Measurements from ENCODE around the gene ITGA6.
A peak's percentile ranks its signal among the peaks of the same experiment; 100 is the strongest.

Gene ITGA6

DNA sequence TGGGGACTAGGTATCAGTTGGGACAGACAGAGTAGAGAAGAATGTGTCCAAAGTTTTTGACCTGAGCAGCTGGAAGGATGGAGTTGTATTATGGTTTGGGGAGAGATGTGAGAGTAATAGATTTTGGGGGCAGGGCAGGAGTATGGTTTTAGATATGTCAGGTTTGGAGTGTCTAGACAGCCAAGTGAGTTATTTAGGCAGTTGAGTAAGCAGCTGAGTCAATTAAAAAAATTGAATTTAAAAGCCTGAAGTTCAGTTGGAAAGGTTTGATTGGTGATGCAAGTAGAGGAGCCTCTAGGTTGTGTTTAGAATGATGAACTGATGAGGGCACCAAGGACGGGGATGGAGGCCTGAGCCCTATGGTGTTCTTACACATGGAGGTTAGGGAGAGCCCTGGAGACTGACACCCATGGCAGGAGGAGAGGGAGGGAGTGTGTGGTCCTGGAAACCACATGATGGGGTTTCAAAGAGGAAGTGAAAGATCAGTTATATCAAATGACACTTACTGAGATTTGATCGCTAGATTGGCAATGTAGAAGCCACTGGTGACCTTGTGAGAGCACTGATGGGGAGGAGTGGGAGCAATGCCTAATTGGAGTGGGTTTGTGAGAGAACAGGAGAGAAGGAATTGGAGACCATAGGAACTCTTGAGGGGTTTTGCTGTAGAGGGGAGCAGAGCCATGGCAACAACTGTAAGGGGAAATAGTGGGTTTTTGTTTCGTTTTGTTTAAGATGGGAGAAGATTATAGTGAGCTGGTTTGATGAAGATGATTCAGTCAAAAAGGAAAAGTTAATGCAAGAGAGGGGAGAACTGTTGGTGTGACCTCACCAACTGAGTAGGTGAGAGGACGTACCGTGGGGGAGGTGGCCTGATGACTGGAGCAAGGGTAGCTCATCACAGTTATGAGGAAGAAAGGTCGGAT lies 10.3 kb downstream of the ITGA6 start:
- no peak overlapping the region for H3K27ac ChIP-seq
- no peaks in the 10 kb centered on the region for H3K27me3 ChIP-seq (ENCODE audit: insufficient read depth, low read depth)
- H3K36me3 ChIP-seq (ENCODE audit: insufficient read depth): no peaks in the 10 kb centered on the region
- TF ChIP-seq, protein P1, sequence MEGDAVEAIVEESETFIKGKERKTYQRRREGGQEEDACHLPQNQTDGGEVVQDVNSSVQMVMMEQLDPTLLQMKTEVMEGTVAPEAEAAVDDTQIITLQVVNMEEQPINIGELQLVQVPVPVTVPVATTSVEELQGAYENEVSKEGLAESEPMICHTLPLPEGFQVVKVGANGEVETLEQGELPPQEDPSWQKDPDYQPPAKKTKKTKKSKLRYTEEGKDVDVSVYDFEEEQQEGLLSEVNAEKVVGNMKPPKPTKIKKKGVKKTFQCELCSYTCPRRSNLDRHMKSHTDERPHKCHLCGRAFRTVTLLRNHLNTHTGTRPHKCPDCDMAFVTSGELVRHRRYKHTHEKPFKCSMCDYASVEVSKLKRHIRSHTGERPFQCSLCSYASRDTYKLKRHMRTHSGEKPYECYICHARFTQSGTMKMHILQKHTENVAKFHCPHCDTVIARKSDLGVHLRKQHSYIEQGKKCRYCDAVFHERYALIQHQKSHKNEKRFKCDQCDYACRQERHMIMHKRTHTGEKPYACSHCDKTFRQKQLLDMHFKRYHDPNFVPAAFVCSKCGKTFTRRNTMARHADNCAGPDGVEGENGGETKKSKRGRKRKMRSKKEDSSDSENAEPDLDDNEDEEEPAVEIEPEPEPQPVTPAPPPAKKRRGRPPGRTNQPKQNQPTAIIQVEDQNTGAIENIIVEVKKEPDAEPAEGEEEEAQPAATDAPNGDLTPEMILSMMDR (conservative IDR thresholded peaks at IDR 0.05; ENCODE audit: low read depth, low read length): no peak
- no peak overlapping the region for H2AFZ ChIP-seq (ENCODE audit: low read depth)
- peaks cover 51% of the 10 kb centered on the region for H3K4me1 ChIP-seq (ENCODE audit: low read depth, poor library complexity, severe bottlenecking)
- no peaks in the 10 kb centered on the region; the same call in 1 of the 2 replicates for H4K20me1 ChIP-seq (ENCODE audit: insufficient read depth)
- H3K79me2 ChIP-seq (ENCODE audit: insufficient read depth, low read depth): no peaks in the 10 kb centered on the region
- H3K9ac ChIP-seq: no peak overlapping the region
- no peak overlapping the region for H3K4me3 ChIP-seq (IDR thresholded peaks at IDR 0.05; ENCODE audit: insufficient read depth, low read depth, low read length)
- peak overlapping the region; percentile 14; the same call in 1 of the 2 replicates for H3K4me2 ChIP-seq

DNA sequence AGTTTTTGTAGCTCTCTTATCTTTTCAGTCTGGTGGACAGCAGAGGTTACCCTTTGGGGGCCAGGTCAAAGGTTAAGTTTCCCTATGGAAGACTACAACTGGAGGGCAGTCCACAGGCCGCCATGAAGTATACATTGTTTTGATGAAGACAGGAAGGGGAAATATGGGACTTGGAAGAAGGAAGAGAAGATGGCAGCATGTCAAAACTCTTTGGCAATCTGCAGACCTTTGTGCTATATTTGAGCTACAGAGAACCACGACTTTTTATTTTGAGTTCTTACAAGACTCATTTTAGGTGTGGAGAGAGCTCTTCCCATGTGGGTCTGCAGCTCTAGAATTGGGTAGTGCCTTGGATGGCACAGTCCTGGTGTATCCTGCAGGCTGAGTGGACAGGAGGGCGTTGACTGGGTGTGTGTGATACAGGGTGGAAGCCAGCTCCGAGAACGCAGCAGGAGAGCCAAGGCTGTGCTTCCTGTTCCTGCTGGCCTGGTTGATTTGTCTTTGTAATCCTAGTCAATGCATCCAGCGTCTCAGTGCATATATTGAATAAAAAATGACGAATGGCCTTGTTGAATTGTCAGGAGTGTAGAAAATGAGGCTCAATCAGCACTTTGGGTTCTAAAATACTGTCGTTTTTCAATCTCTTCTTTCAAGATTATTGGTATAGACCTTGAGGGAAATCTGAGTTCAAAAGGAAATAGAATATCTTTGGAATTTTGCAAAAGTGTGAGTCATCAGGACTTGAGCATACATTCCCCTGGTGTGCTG lies 11.5 kb downstream of the ITGA6 start:
- H3K4me2 ChIP-seq: no peak overlapping the region; the same call in 1 of the 2 replicates
- H4K20me1 ChIP-seq (ENCODE audit: insufficient read depth): no peaks in the 10 kb centered on the region; the same call in 1 of the 2 replicates

DNA sequence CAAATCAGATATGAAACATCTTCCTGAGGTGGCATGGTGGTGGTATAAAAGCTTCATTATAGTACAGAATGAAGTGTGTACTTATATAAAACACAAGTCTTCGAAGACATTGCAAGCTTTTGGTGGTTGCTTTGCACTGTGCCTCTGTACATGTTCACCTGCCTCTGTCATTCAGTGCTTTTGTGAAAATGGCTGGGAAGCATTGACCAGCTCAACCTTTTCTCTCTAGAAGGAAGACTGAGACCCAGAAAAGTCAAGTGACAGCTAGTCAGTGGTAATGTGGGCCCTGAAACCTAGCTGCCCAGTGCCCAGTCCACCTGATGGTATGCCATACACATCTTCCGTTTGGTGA lies 12.1 kb downstream of the ITGA6 start:
- Histone ChIP-seq H3K4me2 (peak overlapping the region; percentile 96; the same call in 1 of the 2 replicates), H3K36me3 (ENCODE audit: insufficient read depth) (no peaks in the 10 kb centered on the region), H3K79me2 (ENCODE audit: insufficient read depth, low read depth) (no peaks in the 10 kb centered on the region), H2AFZ (ENCODE audit: low read depth) (no peak overlapping the region), H3K27ac (no peak overlapping the region), H3K27me3 (ENCODE audit: insufficient read depth, low read depth) (no peaks in the 10 kb centered on the region), H4K20me1 (ENCODE audit: insufficient read depth) (no peaks in the 10 kb centered on the region; the same call in 1 of the 2 replicates), H3K4me1 (ENCODE audit: low read depth, poor library complexity, severe bottlenecking) (peaks cover 64% of the 10 kb centered on the region), H3K4me3 (IDR thresholded peaks at IDR 0.05; ENCODE audit: insufficient read depth, low read depth, low read length) (no peak overlapping the region), H3K9ac (no peak overlapping the region)
- TF ChIP-seq, protein P1 (conservative IDR thresholded peaks at IDR 0.05; ENCODE audit: low read depth, low read length): no peak

More for the DNA sequence above, 11.5 kb downstream of the ITGA6 start:
- Histone ChIP-seq H3K9ac (no peak overlapping the region), H3K4me3 (IDR thresholded peaks at IDR 0.05; ENCODE audit: insufficient read depth, low read depth, low read length) (no peak overlapping the region), H3K27me3 (ENCODE audit: insufficient read depth, low read depth) (no peaks in the 10 kb centered on the region), H3K36me3 (ENCODE audit: insufficient read depth) (no peaks in the 10 kb centered on the region), H3K4me1 (ENCODE audit: low read depth, poor library complexity, severe bottlenecking) (peaks cover 64% of the 10 kb centered on the region), H2AFZ (ENCODE audit: low read depth) (no peak overlapping the region), H3K27ac (no peak overlapping the region), H3K79me2 (ENCODE audit: insufficient read depth, low read depth) (no peaks in the 10 kb centered on the region)
- TF ChIP-seq, protein P1 (conservative IDR thresholded peaks at IDR 0.05; ENCODE audit: low read depth, low read length): no peak

DNA sequence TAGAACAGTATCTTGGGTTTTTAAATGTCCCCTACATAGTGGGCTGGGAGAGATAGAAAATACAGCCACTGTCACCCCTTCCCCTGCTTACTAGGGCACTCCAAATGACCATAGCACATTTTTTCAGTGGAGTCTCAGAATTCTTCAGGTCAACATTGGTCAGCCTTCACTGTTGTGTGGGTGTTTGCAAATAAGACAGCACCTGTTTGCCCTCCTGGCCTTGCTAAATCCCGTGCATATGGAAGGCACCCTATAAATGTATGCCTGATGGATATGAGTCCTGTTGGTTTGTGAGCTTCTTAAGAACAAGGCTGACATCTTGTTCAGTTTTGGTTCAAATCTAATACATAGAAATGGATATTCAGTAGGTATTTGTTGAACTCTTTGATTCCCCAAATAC lies 12.5 kb downstream of the ITGA6 start:
- Histone ChIP-seq H3K4me1 (ENCODE audit: low read depth, poor library complexity, severe bottlenecking) (peaks cover 64% of the 10 kb centered on the region), H3K4me2 (peak overlapping the region; percentile 96; the same call in 1 of the 2 replicates), H3K36me3 (ENCODE audit: insufficient read depth) (no peaks in the 10 kb centered on the region), H2AFZ (ENCODE audit: low read depth) (no peak overlapping the region), H3K4me3 (IDR thresholded peaks at IDR 0.05; ENCODE audit: insufficient read depth, low read depth, low read length) (no peak overlapping the region), H3K27ac (no peak overlapping the region), H3K27me3 (ENCODE audit: insufficient read depth, low read depth) (no peaks in the 10 kb centered on the region), H3K9ac (no peak overlapping the region), H4K20me1 (ENCODE audit: insufficient read depth) (no peaks in the 10 kb centered on the region; the same call in 1 of the 2 replicates), H3K79me2 (ENCODE audit: insufficient read depth, low read depth) (no peaks in the 10 kb centered on the region)
- TF ChIP-seq, protein P1 (conservative IDR thresholded peaks at IDR 0.05; ENCODE audit: low read depth, low read length): no peak
